ENCODE data around the gene RBBP5.

The RBBP5 gene

DNA sequence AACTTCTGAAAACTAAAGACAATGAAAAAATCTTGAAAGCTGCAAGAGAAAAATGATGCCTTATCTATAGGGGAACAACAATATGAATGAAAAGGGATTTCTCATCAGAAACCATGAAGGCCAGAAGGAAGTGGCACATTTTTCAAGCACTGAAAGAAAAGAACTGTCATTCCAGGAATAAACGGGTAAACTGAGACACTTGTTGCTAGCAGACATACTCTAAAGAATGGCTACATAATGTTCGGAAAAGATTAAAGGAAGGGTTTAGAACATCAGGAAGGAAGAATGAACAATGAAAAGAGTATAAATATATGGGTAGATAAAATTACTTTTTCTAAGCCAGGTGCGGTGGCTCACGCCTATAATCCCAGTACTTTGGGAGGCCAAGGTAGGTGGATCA is 14.5 kb downstream of the RBBP5 start:
- Histone ChIP-seq H3K9ac (no peak overlapping the region), H4K20me1 (ENCODE audit: insufficient read depth) (no peaks in the 10 kb centered on the region), H3K4me3 (IDR thresholded peaks at IDR 0.05; ENCODE audit: insufficient read depth, low read depth, low read length) (no peak overlapping the region), H3K4me1 (ENCODE audit: low read depth, poor library complexity, severe bottlenecking) (peaks cover 5% of the 10 kb centered on the region), H3K4me2 (no peak overlapping the region), H3K27ac (no peak overlapping the region), H3K27me3 (ENCODE audit: insufficient read depth, low read depth) (no peaks in the 10 kb centered on the region), H2AFZ (ENCODE audit: low read depth) (no peak overlapping the region), H3K36me3 (ENCODE audit: insufficient read depth) (peaks cover 15% of the 10 kb centered on the region; the same call in 1 of the 2 replicates), H3K79me2 (ENCODE audit: insufficient read depth, low read depth) (peaks cover 7% of the 10 kb centered on the region; the same call in 1 of the 2 replicates)
- TF ChIP-seq, protein P1, sequence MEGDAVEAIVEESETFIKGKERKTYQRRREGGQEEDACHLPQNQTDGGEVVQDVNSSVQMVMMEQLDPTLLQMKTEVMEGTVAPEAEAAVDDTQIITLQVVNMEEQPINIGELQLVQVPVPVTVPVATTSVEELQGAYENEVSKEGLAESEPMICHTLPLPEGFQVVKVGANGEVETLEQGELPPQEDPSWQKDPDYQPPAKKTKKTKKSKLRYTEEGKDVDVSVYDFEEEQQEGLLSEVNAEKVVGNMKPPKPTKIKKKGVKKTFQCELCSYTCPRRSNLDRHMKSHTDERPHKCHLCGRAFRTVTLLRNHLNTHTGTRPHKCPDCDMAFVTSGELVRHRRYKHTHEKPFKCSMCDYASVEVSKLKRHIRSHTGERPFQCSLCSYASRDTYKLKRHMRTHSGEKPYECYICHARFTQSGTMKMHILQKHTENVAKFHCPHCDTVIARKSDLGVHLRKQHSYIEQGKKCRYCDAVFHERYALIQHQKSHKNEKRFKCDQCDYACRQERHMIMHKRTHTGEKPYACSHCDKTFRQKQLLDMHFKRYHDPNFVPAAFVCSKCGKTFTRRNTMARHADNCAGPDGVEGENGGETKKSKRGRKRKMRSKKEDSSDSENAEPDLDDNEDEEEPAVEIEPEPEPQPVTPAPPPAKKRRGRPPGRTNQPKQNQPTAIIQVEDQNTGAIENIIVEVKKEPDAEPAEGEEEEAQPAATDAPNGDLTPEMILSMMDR (conservative IDR thresholded peaks at IDR 0.05; ENCODE audit: low read depth, low read length) = no peak

DNA sequence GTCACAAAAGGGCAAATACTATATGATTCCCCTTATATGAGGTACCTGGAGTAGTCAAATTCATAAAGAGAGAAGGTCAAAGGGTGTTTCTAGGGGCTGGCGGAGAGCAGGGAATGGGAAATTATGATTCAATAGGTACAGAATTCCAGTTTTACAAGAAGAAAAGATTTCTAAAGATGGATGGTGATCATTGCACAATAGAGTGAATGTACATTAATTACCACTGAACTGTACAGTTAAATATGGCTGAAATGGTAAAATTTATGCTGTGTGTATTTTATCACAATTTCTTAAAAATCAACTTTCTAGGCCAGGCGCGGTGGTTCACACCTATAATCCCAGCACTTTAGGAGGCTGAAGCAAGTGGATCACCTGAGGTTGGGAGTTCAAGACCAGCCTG is 19.4 kb downstream of the RBBP5 start:
- peaks cover 7% of the 10 kb centered on the region; the same call in 1 of the 2 replicates for H3K79me2 ChIP-seq (ENCODE audit: insufficient read depth, low read depth)
- no peak overlapping the region for H3K4me3 ChIP-seq (IDR thresholded peaks at IDR 0.05; ENCODE audit: insufficient read depth, low read depth, low read length)
- no peak overlapping the region for H3K9ac ChIP-seq
- H3K36me3 ChIP-seq (ENCODE audit: insufficient read depth) = peaks cover 25% of the 10 kb centered on the region; the same call in 1 of the 2 replicates
- H3K4me2 ChIP-seq = no peak overlapping the region
- H3K27me3 ChIP-seq (ENCODE audit: insufficient read depth, low read depth) = no peaks in the 10 kb centered on the region
- H4K20me1 ChIP-seq (ENCODE audit: insufficient read depth) = no peaks in the 10 kb centered on the region
- H3K4me1 ChIP-seq (ENCODE audit: low read depth, poor library complexity, severe bottlenecking) = no peaks in the 10 kb centered on the region
- no peak overlapping the region for H2AFZ ChIP-seq (ENCODE audit: low read depth)
- no peak overlapping the region for H3K27ac ChIP-seq
- TF ChIP-seq, protein P1 (conservative IDR thresholded peaks at IDR 0.05; ENCODE audit: low read depth, low read length) = no peak

DNA sequence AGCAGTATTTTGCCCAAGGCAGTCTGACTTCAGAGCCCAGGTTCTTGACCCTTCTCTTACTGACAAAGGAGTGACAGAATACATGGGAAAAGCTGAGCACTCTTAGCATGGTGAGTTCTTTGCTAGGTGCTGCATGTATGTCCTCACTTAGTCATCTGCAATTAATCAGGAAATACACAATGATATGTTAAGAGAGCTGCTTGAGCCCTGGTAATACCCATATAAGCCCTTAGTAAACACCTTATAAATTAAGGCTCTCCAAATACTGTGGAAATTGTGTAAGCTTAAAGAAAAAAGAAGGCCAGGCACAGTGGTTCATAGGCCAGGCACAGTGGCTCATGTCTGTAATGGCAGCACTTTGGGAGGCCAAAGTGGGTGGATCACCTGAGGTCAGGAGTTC is 23.5 kb downstream of the RBBP5 start:
- Histone ChIP-seq H3K4me1 (ENCODE audit: low read depth, poor library complexity, severe bottlenecking) (no peaks in the 10 kb centered on the region), H2AFZ (ENCODE audit: low read depth) (no peak overlapping the region), H3K4me2 (no peak overlapping the region), H3K9ac (no peak overlapping the region), H3K4me3 (IDR thresholded peaks at IDR 0.05; ENCODE audit: insufficient read depth, low read depth, low read length) (no peak overlapping the region), H4K20me1 (ENCODE audit: insufficient read depth) (no peaks in the 10 kb centered on the region), H3K36me3 (ENCODE audit: insufficient read depth) (peaks cover 20% of the 10 kb centered on the region), H3K79me2 (ENCODE audit: insufficient read depth, low read depth) (no peaks in the 10 kb centered on the region), H3K27me3 (ENCODE audit: insufficient read depth, low read depth) (no peaks in the 10 kb centered on the region), H3K27ac (no peak overlapping the region)
- TF ChIP-seq, protein P1 (conservative IDR thresholded peaks at IDR 0.05; ENCODE audit: low read depth, low read length) = no peak

DNA sequence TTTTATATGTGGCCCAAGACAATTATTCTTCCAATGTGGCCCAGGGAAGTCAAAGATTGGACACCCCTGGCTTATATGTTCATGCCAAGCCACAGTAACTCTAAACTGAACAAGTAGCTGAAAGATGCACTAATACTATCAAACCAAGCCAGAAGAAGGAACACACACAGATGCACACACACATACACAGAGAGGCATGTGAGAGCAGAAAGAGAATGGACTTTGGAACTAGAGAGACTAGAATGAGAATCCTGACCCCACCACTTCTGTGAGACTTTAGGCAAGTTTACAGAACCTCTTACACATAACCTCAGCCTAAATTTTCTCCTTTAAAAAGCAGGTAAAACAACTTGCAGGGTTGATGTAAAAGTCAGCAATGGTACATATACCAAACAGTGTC is 26.4 kb downstream of the RBBP5 start:
- Histone ChIP-seq H3K27ac (no peak overlapping the region), H3K36me3 (ENCODE audit: insufficient read depth) (peaks cover 19% of the 10 kb centered on the region)

More for the DNA sequence above, 26.4 kb downstream of the RBBP5 start:
- TF ChIP-seq, protein P1 (conservative IDR thresholded peaks at IDR 0.05; ENCODE audit: low read depth, low read length) = no peak
- H3K4me2 ChIP-seq = no peak overlapping the region
- H3K27me3 ChIP-seq (ENCODE audit: insufficient read depth, low read depth) = no peaks in the 10 kb centered on the region
- H4K20me1 ChIP-seq (ENCODE audit: insufficient read depth) = no peaks in the 10 kb centered on the region
- no peaks in the 10 kb centered on the region; the same call in 1 of the 2 replicates for H3K79me2 ChIP-seq (ENCODE audit: insufficient read depth, low read depth)
- no peak overlapping the region for H2AFZ ChIP-seq (ENCODE audit: low read depth)
- H3K9ac ChIP-seq = no peak overlapping the region
- H3K4me3 ChIP-seq (IDR thresholded peaks at IDR 0.05; ENCODE audit: insufficient read depth, low read depth, low read length) = no peak overlapping the region
- H3K4me1 ChIP-seq (ENCODE audit: low read depth, poor library complexity, severe bottlenecking) = no peaks in the 10 kb centered on the region
